Vagina (tissue), 2 donors: ENCODE results near the gene VSTM2B.

Source experiments
- POLR2A ChIP-seq, 2 donors: fragments of 450-650 bp; IDR thresholded peaks; one replicate each; pipeline ENCODE4 v1.6.1; 2017; ENCODE audit warnings: antibody characterized with exemption in 2 of 2, mild to moderate bottlenecking in 2 of 2, moderate library complexity in 2 of 2
- POLR2AphosphoS5 ChIP-seq, 2 donors: sonication (generic); formaldehyde crosslinking; IDR thresholded peaks; one replicate each; pipeline ENCODE4 v1.9.0; 2017; ENCODE audit warnings: antibody characterized with exemption in 2 of 2, mild to moderate bottlenecking in 2 of 2, low read depth in 1 of 2; ENCODE audit not compliant: insufficient read depth in 1 of 2
- TF ChIP-seq, protein P1 (sequence below), 3 experiments: fragments of 450-650 bp in 2 of 3; fragments of 200-600 bp in 1 of 3; sonication (generic) in 1 of 3; IDR thresholded peaks; one replicate each; pipeline ENCODE4 v1.5.1; 2017 to 2019; ENCODE audit warnings: antibody characterized with exemption in 3 of 3, mild to moderate bottlenecking in 2 of 3, moderate library complexity in 2 of 3

DNA sequence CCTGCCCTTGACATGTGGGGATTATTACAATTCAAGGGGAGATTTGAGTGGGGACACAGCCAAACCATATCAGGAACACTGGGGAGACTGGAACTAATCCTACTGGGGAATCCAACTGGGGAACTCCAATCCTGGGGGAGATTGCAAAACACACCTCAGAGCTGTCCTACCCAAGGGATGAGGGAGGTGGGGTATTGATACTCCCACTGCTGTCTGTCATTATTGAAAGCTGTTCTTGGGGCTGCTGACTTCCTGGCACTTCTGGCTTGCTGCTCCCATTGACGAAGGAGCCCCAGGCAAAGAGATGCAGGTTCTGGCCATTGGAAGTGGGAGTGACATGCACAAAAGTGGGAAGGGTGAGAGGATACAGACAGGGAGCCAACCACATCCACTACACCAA lies 55.6 kb downstream of the VSTM2B start:
- TF ChIP-seq, protein P1, sequence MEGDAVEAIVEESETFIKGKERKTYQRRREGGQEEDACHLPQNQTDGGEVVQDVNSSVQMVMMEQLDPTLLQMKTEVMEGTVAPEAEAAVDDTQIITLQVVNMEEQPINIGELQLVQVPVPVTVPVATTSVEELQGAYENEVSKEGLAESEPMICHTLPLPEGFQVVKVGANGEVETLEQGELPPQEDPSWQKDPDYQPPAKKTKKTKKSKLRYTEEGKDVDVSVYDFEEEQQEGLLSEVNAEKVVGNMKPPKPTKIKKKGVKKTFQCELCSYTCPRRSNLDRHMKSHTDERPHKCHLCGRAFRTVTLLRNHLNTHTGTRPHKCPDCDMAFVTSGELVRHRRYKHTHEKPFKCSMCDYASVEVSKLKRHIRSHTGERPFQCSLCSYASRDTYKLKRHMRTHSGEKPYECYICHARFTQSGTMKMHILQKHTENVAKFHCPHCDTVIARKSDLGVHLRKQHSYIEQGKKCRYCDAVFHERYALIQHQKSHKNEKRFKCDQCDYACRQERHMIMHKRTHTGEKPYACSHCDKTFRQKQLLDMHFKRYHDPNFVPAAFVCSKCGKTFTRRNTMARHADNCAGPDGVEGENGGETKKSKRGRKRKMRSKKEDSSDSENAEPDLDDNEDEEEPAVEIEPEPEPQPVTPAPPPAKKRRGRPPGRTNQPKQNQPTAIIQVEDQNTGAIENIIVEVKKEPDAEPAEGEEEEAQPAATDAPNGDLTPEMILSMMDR (IDR thresholded peaks at IDR 0.05): no peak
- TF ChIP-seq POLR2A (IDR thresholded peaks at IDR 0.05) (no peak), POLR2AphosphoS5 (IDR thresholded peaks at IDR 0.05; ENCODE audit: insufficient read depth in 1 of 2, low read depth in 1 of 2) (no peak)
